HTR-8/SVneo (cell line): ENCODE results near the gene ZC3H12C.

Experiments
- DNase-seq: peaks from one replicate; pipeline ENCODE4 v3.0.0; 2011; ENCODE audit warnings: low spot score, mixed read lengths; ENCODE audit not compliant: insufficient read length
- FAIRE-seq: peaks from 2 replicates; lab custom pipeline; 2011; peaks lifted over from hg19 to GRCh38; lab: Jason Lieb, UNC

The ZC3H12C gene

DNA sequence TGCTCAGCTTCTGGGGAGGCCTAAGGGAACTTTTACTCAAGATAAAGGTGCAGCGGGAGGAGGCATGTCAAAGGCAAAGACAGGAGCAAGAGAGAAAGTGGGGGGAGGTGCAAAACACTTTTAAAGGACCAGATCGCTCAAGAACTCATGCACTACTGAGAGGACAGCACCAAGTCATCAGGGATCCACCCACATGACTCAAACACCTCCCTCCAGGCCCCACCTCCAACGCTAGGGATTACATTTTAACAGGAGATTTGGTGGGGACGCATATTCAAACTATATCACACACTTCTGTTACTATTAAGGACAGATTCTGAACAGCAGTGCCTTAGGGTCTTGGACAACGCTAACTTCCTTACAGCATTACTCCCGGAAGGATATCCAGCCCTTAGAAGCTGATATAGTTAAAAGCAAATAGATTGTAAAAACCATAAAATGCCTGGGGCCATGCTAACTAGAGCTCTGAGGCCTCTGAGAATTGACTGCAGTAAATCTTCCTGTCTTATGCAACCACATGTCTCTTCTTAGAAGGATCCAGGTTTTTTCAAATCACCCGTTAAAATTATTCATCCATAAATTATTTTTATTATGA lies 16.7 kb upstream of the ZC3H12C start:
- peak; percentile 66 for FAIRE-seq
- DNase-seq, result peak; percentile 70

GRCh38 chr11:110077346-110077745 lies 15.8 kb upstream of the ZC3H12C start:
- DNase-seq (no peak), FAIRE-seq (peak; percentile 23)

DNA sequence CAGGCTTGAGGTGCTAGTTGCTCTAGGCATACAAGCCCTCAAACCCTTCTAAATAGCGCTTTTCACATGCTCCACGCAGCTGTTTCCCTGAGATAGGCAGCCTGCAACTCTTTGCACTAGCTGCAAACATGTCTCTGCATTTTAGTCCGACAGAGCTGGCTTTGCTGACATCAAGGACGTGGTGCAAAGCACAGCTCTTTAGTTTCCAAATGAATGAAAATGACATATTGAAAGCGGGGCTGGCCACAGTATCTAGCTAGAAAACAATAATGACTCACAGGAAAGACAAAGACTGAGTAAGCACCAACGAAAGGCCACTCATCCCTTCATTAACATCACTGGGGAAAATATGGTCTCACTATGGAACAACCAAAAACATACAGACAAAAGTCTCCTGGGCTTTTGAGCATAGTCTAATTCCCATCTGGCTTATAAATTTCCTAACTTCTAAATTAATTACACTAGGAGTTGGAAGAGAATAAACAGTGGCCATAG lies 15.3 kb upstream of the ZC3H12C start:
- peak; percentile 41 for DNase-seq
- peak; percentile 33 for FAIRE-seq

- FAIRE-seq, result no peak
- no peak for DNase-seq
Observed at GRCh38 chr11:110078923-110079544, 14.2 kb upstream of the ZC3H12C start.

GRCh38 chr11:110079726-110080125 lies 13.5 kb upstream of the ZC3H12C start:
- FAIRE-seq (no peak), DNase-seq (no peak)

GRCh38 chr11:110081462-110082376 lies 11.5 kb upstream of the ZC3H12C start:
- FAIRE-seq, result no peak
- DNase-seq, result no peak

- no peak for DNase-seq
Observed at GRCh38 chr11:110082899-110083298, 10.3 kb upstream of the ZC3H12C start.

DNA sequence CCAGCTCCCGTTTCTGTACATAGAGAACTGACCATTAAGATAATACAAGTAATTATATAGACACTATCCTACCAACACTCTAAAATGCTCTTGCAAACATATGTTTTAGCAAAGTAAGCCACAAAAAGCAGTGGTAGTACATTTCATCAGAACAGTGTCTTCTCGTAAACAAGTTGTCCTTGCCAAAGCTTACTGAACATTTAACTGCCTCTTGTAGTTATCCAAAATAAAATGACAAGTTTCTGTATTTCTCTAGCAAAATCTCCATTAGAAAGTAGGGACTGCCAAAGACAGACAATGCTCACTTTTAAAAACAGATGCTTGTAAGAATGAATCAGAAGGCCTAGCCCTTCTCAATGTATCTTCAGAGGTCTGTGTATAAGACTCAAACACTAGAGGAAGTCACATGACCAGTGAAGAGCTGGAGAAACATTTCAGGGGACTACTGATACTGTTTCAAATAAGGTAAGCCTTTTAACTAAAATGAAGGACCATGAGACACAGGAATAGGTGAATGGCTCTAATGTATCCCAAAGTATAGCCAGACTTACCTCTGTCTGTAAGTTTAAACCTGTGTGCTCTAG lies 7.8 kb upstream of the ZC3H12C start:
- no peak for FAIRE-seq
- no peak for DNase-seq

More at GRCh38 chr11:110082899-110083298, 10.3 kb upstream of the ZC3H12C start:
- FAIRE-seq, result peak; percentile 23

DNA sequence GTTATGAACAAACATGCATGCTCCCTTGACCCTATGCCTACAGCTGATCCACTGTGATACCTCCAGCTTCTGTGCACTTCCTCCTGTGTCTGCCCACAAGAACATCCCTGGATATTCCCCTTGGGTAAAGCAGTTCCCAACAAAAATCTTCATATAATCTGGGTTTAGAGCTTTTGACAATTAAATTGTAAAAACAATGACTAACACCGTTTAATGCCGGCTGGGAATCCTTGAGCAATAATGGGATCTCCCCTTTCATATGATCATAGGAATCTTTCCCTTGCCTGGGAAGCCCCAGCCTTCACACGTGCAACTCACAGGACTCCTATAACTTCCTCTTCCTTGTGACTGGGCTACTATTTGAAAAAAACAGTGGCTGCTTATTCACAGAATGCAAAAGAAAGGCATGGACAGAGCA lies 6.3 kb upstream of the ZC3H12C start:
- FAIRE-seq (peak; percentile 57), DNase-seq (no peak)

- DNase-seq (peak; percentile 35), FAIRE-seq (no peak)
Observed at GRCh38 chr11:110087812-110088534, 5.2 kb upstream of the ZC3H12C start.

DNA sequence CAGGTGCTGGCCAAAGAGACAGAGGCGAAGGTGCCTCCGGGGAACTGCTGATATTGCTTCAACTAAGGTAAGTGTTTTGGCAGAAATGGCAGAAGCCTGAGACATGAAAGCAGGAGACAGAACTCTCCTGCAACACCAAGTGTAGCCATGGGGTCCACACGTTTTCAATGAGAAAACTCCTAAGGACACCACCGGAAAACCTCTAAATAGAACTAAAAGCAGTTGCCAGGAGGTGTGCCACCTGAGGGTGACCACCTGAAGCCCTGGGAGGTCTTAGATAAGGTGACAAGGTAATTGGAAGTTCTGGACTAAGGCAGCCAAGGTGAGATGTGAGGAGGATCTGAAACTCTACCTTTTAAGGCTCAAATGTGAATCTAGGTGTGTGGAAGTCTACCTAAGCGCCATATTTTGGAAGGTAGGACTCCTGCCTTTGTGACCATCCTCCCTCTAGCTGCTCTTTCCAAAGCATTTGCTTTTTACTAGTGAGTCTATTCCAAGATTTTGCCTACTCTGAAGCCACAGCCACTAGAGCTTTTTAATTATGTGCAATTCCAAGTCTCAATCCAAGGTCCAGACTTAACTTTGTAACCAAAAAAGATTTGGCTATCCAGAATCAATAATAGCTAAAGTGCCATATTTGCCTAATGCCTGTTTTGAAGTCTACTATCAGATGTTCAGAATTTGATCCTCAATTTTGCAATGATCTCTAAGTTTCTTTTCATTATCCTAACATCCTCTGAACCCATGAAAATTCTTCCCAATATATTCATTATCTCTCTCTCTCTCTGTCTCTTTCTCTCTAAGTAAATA lies 4.5 kb upstream of the ZC3H12C start:
- FAIRE-seq, result no peak
- DNase-seq, result no peak

DNA sequence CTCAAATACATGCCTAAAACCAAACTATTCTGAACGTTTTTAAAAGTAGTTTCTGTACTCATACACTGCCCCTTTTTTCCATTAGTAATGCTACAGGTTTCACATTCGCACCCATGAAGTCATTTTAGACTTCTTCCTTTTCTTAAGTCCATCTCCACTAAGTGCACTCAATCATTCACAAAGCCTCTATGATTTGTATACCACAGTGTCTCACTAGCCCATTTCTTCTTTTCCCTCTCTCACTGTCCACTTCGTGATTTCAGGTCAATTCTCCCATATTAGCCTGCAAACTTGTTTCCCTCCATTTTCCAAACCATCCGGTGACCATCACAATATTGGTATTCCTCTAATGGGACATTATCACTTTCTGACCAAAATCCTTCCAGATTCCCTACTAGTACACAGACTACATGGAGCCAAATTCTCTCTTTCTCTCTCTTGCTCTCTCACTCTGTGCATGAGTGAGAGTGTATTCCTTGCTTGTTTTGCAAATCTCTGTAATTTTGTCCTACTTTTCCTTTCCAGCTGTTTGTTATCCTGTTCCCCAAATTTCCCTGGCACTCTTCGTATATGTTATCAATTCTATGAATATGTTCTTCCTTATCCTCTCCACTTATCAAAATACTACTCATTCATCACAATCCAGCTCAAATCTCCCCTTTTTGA lies 3.4 kb upstream of the ZC3H12C start:
- FAIRE-seq, result no peak
- no peak for DNase-seq

GRCh38 chr11:110090466-110091026 lies 2.6 kb upstream of the ZC3H12C start:
- DNase-seq (no peak), FAIRE-seq (no peak)

GRCh38 chr11:110092111-110092514 lies 1.1 kb upstream of the ZC3H12C start:
- no peak for DNase-seq

DNA sequence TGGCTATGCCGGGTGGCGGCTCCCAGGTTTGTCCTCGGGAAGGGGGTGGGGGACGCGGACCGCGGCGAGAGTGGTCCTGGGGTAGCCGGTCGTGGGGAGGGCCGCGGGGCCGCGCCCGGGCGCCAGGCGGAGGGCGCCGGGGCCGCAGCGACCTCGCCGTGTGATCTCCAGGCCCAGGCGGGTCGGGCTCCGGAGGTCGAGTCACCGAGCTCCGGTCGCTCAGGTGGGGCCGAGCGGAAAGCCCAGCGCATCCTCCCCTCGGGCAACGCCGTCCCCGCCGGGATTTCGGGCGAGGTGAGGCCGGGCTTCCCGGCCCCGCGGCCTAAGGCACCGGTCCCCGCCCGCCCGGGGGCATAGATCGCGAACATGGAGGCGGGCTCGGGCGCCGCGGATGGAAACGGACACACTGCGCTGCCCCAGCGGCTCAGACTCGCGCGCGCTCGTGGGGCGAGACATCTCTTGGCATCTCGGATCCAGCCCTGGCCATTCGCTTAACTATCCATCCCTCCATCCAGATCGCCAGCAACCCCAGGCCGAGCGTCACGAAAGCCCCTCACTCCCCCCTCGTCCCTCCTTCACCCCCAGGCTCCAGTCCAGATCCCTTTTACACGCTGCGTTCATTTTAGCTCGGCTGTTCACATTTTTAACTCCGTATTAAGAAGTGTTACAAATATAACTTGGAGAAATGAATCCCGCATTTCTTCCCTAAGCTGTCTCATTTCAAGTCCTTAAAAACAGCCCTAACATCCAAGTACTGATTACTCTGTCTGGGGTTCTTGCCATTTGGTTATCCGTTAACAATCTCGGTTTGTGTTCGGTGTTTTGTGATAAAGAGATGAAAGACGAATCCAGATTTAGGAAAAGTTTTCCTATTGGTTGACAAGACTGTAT lies 460 bp downstream of the ZC3H12C start:
- DNase-seq (peak; percentile 57), FAIRE-seq (peak; percentile 66)

More at GRCh38 chr11:110092111-110092514, 1.1 kb upstream of the ZC3H12C start:
- no peak for FAIRE-seq

DNA sequence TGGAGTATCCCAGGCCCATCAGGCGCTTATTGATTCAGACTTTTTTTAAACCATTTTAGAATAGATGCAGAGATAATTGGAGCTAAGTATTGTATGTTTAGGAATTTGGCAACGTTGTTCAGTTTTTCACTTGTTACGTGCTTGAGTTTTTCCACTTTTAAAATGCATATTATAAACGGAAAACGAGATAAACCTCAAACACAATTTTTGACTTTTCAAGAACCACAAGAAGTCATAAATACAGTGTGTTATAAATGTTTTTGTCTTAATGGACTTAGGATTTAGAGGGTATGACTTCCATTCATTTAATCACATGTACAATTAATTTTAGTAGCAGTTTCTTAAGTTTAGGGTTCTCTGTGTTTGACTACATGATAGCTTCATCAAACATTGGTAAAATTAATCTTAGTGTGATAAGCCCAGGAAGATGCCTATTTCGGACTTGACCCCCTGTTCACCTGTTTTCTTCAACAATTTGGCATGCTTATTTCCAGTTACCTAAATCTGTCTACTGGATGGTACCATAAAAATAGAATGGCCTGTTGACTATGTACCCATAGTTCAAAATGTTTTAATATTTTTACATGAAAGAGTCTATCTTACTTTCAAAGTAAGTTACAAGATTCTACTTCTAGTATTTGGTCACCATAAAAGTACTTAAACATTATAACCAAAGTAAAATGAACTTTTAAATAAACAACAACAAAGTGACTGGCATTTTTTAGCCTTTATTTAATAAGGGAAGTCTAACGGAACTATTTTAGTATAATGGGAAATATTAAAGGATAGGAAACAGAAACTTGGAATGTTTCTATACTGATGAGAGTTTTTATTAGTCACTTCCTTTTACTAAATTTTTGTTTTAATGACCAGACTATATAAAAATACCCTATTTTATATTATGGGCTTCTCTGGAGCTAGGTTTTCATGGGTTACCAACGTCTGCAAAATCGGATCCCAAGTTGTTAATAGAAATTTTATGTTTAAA lies 1.4 kb downstream of the ZC3H12C start:
- DNase-seq, result no peak
- no peak for FAIRE-seq
